WTC11 (cell line): ENCODE data around the gene TARBP1.

Source experiments
- ATF2 ChIP-seq: sonication (generic); formaldehyde crosslinking; IDR thresholded peaks from 2 replicates; pipeline ENCODE4 v1.8.1; 2022; ENCODE audit warnings: low read depth, missing genetic modification reagents, borderline replicate concordance
- CTCF ChIP-seq: fragments of 200-600 bp; IDR thresholded peaks from 2 replicates; pipeline ENCODE4 v1.8.0; 2022; ENCODE audit warnings: antibody characterized with exemption
- E2F4 ChIP-seq: sonication (generic); formaldehyde crosslinking; IDR thresholded peaks from 2 replicates; pipeline ENCODE4 v1.8.1; 2022; ENCODE audit warnings: low read depth, mild to moderate bottlenecking, moderate library complexity, missing genetic modification reagents, borderline replicate concordance
- FOXJ3 ChIP-seq: sonication (generic); formaldehyde crosslinking; IDR thresholded peaks from 2 replicates; pipeline ENCODE4 v1.9.0; 2021; ENCODE audit warnings: missing genetic modification reagents, mild to moderate bottlenecking, borderline replicate concordance
- NR3C1 ChIP-seq: sonication (generic); formaldehyde crosslinking; conservative IDR thresholded peaks from 2 replicates; pipeline ENCODE4 v1.8.1; 2023; ENCODE audit warnings: low read depth, mild to moderate bottlenecking, missing genetic modification reagents
- PRDM15 ChIP-seq: sonication (generic); formaldehyde crosslinking; IDR thresholded peaks from 2 replicates; pipeline ENCODE4 v1.8.0; 2022; ENCODE audit warnings: missing genetic modification reagents
- ZNF138 ChIP-seq: sonication (generic); formaldehyde crosslinking; conservative IDR thresholded peaks from 2 replicates; pipeline ENCODE4 v1.8.1; 2022; ENCODE audit warnings: mild to moderate bottlenecking, moderate library complexity, missing genetic modification reagents
- ZNF232 ChIP-seq: sonication (generic); formaldehyde crosslinking; IDR thresholded peaks from 2 replicates; pipeline ENCODE4 v1.8.0; 2022; ENCODE audit warnings: mild to moderate bottlenecking, missing genetic modification reagents
- ZNF671 ChIP-seq: fragments of 250-450 bp; sonication (Bioruptor Pico); IDR thresholded peaks from 2 replicates; pipeline ENCODE4 v1.8.0; 2021; ENCODE audit warnings: mild to moderate bottlenecking

- TF ChIP-seq E2F4 (CRISPR knock-in tag) (no peak), ZNF671 (CRISPR knock-in tag) (no peak), NR3C1 (CRISPR knock-in tag) (no peak), PRDM15 (no peak), FOXJ3 (CRISPR knock-in tag) (no peak), ATF2 (no peak), CTCF (no peak), ZNF232 (CRISPR knock-in tag) (no peak), ZNF138 (CRISPR knock-in tag) (no peak)
Measured at GRCh38 chr1:234454926-234455325, 24.1 kb downstream of the TARBP1 start.
